Nephron (organoid): Measurements from ENCODE around the gene SSBP2.

ENCODE experiments used
- H3K27ac Mint-ChIP-seq, 3 experiments: 2 replicates each; pipeline ENCODE4 v1.8.0; 2020; ENCODE audit warnings: mixed read lengths in 3 of 3, mild to moderate bottlenecking in 2 of 3, moderate library complexity in 1 of 3
- H3K27me3 Mint-ChIP-seq: 2 replicates; pipeline ENCODE4 v1.8.0; 2021; ENCODE audit warnings: low read depth, mild to moderate bottlenecking, moderate library complexity, mixed read lengths
- H3K36me3 Mint-ChIP-seq: 2 replicates; pipeline ENCODE4 v1.8.0; 2020; ENCODE audit warnings: low read depth, mixed read lengths
- H3K4me1 Mint-ChIP-seq: 2 replicates; pipeline ENCODE4 v1.8.0; 2020; ENCODE audit warnings: mixed read lengths
- H3K4me3 Mint-ChIP-seq, 3 experiments: 2 replicates each; pipeline ENCODE4 v1.8.0; 2020; ENCODE audit warnings: mild to moderate bottlenecking in 3 of 3, mixed read lengths in 3 of 3, moderate library complexity in 2 of 3
- H3K9me3 Mint-ChIP-seq: 2 replicates; pipeline ENCODE4 v1.8.0; 2020; ENCODE audit warnings: mixed read lengths
- TF ChIP-seq, protein P1 (sequence below), 3 experiments: fragments of 200-600 bp; sonication (generic); IDR thresholded peaks; one replicate each; pipeline ENCODE4 v1.5.0; 2021; ENCODE audit warnings: antibody characterized with exemption in 3 of 3; ENCODE audit not compliant: unreplicated experiment in 3 of 3

The SSBP2 gene

DNA sequence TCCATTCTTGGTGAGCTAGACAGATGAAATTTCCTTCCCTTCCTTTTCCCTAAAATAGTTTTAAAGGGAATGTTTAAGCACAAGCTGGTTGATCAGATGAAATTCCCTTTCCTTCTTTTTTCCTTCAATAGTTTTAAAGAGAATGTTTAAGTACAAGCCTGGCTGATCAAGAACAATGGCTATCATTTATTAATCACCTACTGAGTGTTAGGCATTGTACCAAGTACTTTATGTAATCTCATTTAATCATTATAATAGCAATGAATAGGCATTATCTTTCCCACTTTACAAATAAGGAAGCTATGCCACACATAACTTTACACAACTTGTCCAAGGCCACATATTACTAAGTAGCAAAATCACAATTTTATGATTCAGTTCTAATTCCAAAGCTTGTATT is 205.0 kb downstream of the SSBP2 start:
- TF ChIP-seq, protein P1, sequence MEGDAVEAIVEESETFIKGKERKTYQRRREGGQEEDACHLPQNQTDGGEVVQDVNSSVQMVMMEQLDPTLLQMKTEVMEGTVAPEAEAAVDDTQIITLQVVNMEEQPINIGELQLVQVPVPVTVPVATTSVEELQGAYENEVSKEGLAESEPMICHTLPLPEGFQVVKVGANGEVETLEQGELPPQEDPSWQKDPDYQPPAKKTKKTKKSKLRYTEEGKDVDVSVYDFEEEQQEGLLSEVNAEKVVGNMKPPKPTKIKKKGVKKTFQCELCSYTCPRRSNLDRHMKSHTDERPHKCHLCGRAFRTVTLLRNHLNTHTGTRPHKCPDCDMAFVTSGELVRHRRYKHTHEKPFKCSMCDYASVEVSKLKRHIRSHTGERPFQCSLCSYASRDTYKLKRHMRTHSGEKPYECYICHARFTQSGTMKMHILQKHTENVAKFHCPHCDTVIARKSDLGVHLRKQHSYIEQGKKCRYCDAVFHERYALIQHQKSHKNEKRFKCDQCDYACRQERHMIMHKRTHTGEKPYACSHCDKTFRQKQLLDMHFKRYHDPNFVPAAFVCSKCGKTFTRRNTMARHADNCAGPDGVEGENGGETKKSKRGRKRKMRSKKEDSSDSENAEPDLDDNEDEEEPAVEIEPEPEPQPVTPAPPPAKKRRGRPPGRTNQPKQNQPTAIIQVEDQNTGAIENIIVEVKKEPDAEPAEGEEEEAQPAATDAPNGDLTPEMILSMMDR (IDR thresholded peaks at IDR 0.05; ENCODE audit: unreplicated experiment in 3 of 3) = no peak
- no peak overlapping the region for H3K4me3 Mint-ChIP-seq
- no peaks in the 10 kb centered on the region for H3K27me3 Mint-ChIP-seq
- H3K27ac Mint-ChIP-seq = no peak overlapping the region
- peaks cover 68% of the 10 kb centered on the region for H3K36me3 Mint-ChIP-seq
- H3K9me3 Mint-ChIP-seq = peaks cover 7% of the 10 kb centered on the region
- H3K4me1 Mint-ChIP-seq = no peaks in the 10 kb centered on the region

DNA sequence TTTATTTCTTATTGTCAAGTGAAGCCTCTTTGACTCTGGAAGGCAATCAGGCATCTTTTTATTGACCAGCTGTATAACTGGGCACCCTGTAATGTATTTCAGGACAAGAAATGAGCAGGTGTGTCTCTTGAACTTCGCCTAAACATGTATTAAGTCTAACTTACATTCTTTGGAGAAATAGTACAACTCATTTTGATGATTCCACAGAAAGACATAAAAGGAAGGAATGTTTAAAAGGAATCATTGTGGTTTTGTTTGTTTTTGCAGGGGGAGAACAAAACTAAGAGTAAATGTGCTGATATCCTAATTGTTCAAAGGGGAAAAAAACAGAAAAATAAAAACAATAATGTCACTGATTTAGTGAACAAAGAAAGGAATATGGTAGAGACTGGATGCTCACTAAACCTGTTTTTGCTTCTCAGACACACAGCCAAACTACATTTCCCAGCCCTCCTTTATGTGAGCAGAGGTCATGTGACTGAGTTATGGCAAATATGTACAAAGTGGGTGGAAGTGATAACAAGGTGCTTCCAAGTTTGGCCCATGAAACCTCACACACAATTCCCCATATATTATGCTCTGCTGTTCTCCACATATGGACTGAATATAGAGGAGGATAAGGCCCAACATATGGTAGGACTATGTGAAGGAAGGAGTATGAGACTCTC is 206.4 kb downstream of the SSBP2 start:
- H3K36me3 Mint-ChIP-seq = peaks cover 73% of the 10 kb centered on the region

DNA sequence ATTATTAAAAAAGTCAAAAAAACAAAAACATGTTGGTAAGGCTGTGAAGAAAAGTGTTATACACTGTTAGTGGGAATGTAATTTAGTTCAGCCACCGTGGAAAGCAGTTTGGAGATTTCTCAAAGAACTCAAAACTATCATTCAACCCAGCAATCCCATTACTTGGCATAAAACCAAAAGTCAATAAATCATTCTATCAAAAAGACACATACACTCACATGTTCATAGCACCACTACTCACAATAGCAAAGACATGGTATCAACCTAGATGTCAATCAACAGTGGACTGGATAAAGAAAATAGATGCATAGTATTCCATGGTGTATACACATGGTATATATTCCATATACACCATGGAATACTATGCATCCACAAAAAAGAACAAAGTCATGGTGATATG is 208.7 kb downstream of the SSBP2 start:
- H3K36me3 Mint-ChIP-seq = peaks cover 72% of the 10 kb centered on the region
- no peaks in the 10 kb centered on the region for H3K4me1 Mint-ChIP-seq
- TF ChIP-seq, protein P1 (IDR thresholded peaks at IDR 0.05; ENCODE audit: unreplicated experiment in 3 of 3) = no peak
- H3K27ac Mint-ChIP-seq = no peak overlapping the region
- no peak overlapping the region for H3K4me3 Mint-ChIP-seq
- H3K9me3 Mint-ChIP-seq = peaks cover 26% of the 10 kb centered on the region
- no peaks in the 10 kb centered on the region for H3K27me3 Mint-ChIP-seq

More for the DNA sequence above, 206.4 kb downstream of the SSBP2 start:
- H3K27me3 Mint-ChIP-seq = no peaks in the 10 kb centered on the region
- TF ChIP-seq, protein P1 (IDR thresholded peaks at IDR 0.05; ENCODE audit: unreplicated experiment in 3 of 3) = no peak
- no peaks in the 10 kb centered on the region for H3K4me1 Mint-ChIP-seq
- no peak overlapping the region for H3K27ac Mint-ChIP-seq
- H3K4me3 Mint-ChIP-seq = no peak overlapping the region
- H3K9me3 Mint-ChIP-seq = peaks cover 18% of the 10 kb centered on the region

DNA sequence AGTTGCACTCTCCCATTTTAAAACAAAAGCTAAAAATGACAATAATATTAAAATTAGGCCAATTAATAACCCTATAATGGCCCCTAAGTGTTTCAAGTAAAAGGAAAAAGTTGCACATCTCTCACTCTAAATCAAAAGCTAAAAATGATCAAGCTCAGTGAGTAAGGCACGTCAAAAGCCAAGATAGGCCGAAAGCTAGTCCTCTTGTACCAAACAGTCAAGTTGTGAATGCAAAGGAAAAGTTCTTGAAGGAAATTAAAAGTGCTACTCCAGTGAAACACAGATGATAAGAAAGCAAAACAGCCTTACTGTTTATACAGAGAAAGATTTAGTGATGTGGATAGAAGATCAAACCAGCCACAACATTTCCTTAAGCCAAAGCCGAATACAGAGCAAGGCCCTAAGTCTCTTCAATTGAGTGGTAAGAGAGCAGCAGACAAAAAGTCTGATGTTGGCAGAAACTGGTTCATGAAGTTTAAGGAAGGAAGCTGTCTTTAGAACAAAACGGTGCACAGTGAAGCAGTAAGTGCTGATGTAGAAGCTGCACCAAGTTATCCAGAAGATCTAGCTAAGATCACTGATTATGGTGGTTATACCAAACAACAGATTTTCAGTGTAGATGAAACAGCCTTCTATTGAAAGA is 212.9 kb downstream of the SSBP2 start:
- H3K4me1 Mint-ChIP-seq = no peaks in the 10 kb centered on the region
- H3K27me3 Mint-ChIP-seq = no peaks in the 10 kb centered on the region
- TF ChIP-seq, protein P1 (IDR thresholded peaks at IDR 0.05; ENCODE audit: unreplicated experiment in 3 of 3) = no peak
- H3K9me3 Mint-ChIP-seq = peaks cover 27% of the 10 kb centered on the region
- no peak overlapping the region for H3K4me3 Mint-ChIP-seq
- H3K27ac Mint-ChIP-seq = peak overlapping the region in 1 of 3 experiments; percentile 57
- H3K36me3 Mint-ChIP-seq = peaks cover 80% of the 10 kb centered on the region

DNA sequence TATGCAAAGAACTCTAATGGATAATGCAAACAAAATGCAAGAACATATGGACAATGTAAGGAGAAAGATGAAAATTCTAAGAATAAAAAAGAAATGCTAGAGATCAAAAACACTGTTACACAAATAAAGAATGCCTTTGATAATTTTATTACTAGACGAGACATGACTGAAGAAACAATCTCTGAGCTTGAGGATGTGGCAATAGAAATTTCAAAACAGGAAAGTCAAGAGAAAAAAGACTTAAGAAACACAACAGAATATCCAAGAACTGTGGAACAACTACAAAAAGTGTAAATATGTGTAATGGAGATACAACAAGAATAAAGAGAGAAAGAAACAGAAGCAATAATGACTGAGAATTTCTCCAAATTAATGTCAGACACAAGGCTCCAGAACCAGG is 216.5 kb downstream of the SSBP2 start:
- Mint-ChIP-seq H3K27me3 (no peaks in the 10 kb centered on the region), H3K9me3 (peaks cover 11% of the 10 kb centered on the region), H3K4me1 (peaks cover 8% of the 10 kb centered on the region), H3K27ac (peak overlapping the region in 1 of 3 experiments; percentile 70), H3K4me3 (no peak overlapping the region), H3K36me3 (peaks cover 51% of the 10 kb centered on the region)
- TF ChIP-seq, protein P1 (IDR thresholded peaks at IDR 0.05; ENCODE audit: unreplicated experiment in 3 of 3) = no peak
